Metanephros (tissue), 2 donors: ENCODE measurements around the gene KRTAP19-4. TPM values are rescaled to one million over a fixed set of nuclear protein-coding genes. Genes with fewer than 3 reads are reported as not detected.

ENCODE experiments used
- small RNA-seq: library from RNA; depleted of rRNA; stranded (forward); fragments of <200 nt; gene quantifications from one replicate; pipeline ENCODE3, GENCODE V24; 2014; ENCODE audit warnings: low replicate concordance
- total RNA-seq: library from RNA; depleted of rRNA; stranded (reverse); fragments of >200 nt; gene quantifications from one replicate; pipeline ENCODE4 v1.2.3, GENCODE V29; 2014

Gene KRTAP19-4
- not detected for total RNA-seq

GRCh38 chr21:30497065-30497464 is at the start of gene KRTAP19-4:
Gene KRTAP19-4, minus strand, starts transcription at chr21:30497165. Its CDS starts 55 bp downstream, at chr21:30497110.

GRCh38 chr21:30541764-30542163 is 44.8 kb upstream of the KRTAP19-4 start, which contains the start of gene KRTAP19-6:
Gene KRTAP19-6, minus strand, starts transcription at chr21:30541864. Its CDS starts 31 bp downstream, at chr21:30541833.

GRCh38 chr21:30502041-30502440 is 5.1 kb upstream of the KRTAP19-4 start, which contains the start of gene KRTAP19-5:
Gene KRTAP19-5, minus strand, starts transcription at chr21:30502141. Its CDS starts 51 bp downstream, at chr21:30502090.

GRCh38 chr21:30491963-30492428 is 5.0 kb downstream of the KRTAP19-4 start, which contains the start of gene KRTAP19-3:
Gene KRTAP19-3, minus strand, starts transcription at chr21:30492013. Its CDS starts 56 bp downstream, at chr21:30491957.

GRCh38 chr21:30487336-30487735 is 9.6 kb downstream of the KRTAP19-4 start, which contains the start of gene KRTAP19-2:
Gene KRTAP19-2, minus strand, starts transcription at chr21:30487436. Its CDS starts 88 bp downstream, at chr21:30487348.

GRCh38 chr21:30480145-30480544 is 16.8 kb downstream of the KRTAP19-4 start, which contains the start of gene KRTAP19-1:
Gene KRTAP19-1, minus strand, starts transcription at chr21:30480367. Its CDS starts 50 bp downstream, at chr21:30480317.

Small RNAs within 50 kb of the gene (small RNA-seq; reads per million reads assigned to genes)
- gene AP000567.1 (not detected), gene KRTAP19-10P (not detected), gene KRTAP19-11P (not detected), gene KRTAP19-9P (not detected)

Other genes with a start within 250 kb of the KRTAP19-4 start
- not detected for gene KRTAP24-1, start 214.2 kb downstream of the KRTAP19-4 start, total RNA-seq
- gene KRTAP25-1, start 207.7 kb downstream of the KRTAP19-4 start, total RNA-seq: not detected
- gene KRTAP26-1, start 176.8 kb downstream of the KRTAP19-4 start, total RNA-seq: not detected
- not detected for gene KRTAP27-1, start 159.5 kb downstream of the KRTAP19-4 start, total RNA-seq
- gene KRTAP23-1, start 148.6 kb downstream of the KRTAP19-4 start, total RNA-seq: not detected
- not detected for gene KRTAP13-2, start 124.9 kb downstream of the KRTAP19-4 start, total RNA-seq
- gene KRTAP13-1, start 101.1 kb downstream of the KRTAP19-4 start, total RNA-seq: not detected
- gene KRTAP13-3, start 71.2 kb downstream of the KRTAP19-4 start, total RNA-seq: not detected
- gene KRTAP13-4, start 66.9 kb downstream of the KRTAP19-4 start, total RNA-seq: not detected
- not detected for gene KRTAP15-1, start 56.9 kb downstream of the KRTAP19-4 start, total RNA-seq
- gene KRTAP19-1, start 16.8 kb downstream of the KRTAP19-4 start, total RNA-seq: not detected
- gene KRTAP19-2, start 9.7 kb downstream of the KRTAP19-4 start, total RNA-seq: not detected
- not detected for gene KRTAP19-3, start 5.2 kb downstream of the KRTAP19-4 start, total RNA-seq
- not detected for gene KRTAP19-5, start 5.0 kb upstream of the KRTAP19-4 start, total RNA-seq
- gene KRTAP19-6, start 44.7 kb upstream of the KRTAP19-4 start, total RNA-seq: not detected
- not detected for gene KRTAP19-7, start 64.1 kb upstream of the KRTAP19-4 start, total RNA-seq
- not detected for gene KRTAP22-2, start 93.2 kb upstream of the KRTAP19-4 start, total RNA-seq
- not detected for gene KRTAP6-3, start 95.3 kb upstream of the KRTAP19-4 start, total RNA-seq
- not detected for gene KRTAP6-2, start 101.7 kb upstream of the KRTAP19-4 start, total RNA-seq
- not detected for gene KRTAP22-1, start 103.9 kb upstream of the KRTAP19-4 start, total RNA-seq
- gene KRTAP6-1, start 116.8 kb upstream of the KRTAP19-4 start, total RNA-seq: not detected
- not detected for gene KRTAP20-1, start 119.3 kb upstream of the KRTAP19-4 start, total RNA-seq
- gene KRTAP20-4, start 123.5 kb upstream of the KRTAP19-4 start, total RNA-seq: not detected
- gene KRTAP20-2, start 138.0 kb upstream of the KRTAP19-4 start, total RNA-seq: not detected
- not detected for gene KRTAP20-3, start 145.7 kb upstream of the KRTAP19-4 start, total RNA-seq
- not detected for gene KRTAP21-3, start 221.6 kb upstream of the KRTAP19-4 start, total RNA-seq